IPS-NIHi7 (cell line): ENCODE data around the gene SMU1.

Experiments
- DNase-seq: peaks from one replicate; pipeline ENCODE4 v3.0.0; 2012; ENCODE audit warnings: mixed read lengths; ENCODE audit errors: extremely low spot score

SMU1 gene

DNA sequence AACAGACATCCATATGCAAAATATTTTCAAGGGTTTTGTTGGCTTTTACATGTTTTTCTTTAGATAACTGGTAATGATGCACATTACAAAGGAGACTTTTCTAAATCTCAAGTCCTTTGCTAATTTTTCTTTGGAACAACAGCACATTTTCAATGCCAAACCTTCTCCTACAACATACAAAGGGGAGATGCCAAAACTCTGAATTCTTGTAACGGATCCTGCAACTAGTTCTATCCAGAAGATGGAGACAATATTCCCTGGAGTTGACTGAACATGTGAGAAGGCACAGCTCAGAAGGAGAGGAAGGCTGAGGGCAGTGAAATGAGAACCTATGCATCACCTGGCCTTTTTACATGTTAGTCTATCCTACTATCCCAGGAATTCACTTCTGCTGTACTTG lies 30.4 kb downstream of the SMU1 start:
- no peak for DNase-seq

DNA sequence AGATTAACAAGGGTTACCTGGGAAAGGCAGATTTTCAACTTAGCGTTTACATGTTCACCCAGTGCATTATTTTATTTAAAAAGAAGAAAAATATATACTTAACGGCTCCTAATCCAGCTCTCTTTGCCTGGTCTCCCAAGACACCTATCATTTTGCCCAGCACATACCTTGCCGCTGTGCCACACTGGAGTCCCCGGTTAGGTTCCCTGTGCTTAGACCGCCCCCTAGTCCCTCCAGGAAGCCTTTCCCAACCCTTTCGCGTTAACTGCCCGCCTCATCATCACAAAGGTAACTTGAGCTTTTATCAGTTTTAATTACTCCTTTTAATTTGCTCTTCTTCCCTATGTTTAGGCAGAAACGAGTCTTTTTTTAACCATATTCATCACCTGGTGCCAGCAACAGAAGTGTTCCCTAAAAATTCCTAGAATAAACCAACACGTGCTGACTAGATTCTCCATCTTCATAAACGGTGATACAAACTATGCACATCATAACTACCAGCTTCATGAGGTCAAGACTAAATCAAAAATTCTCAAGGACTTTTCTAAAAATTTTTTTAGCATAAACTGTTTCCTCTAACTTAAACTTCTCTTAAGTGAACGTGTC lies 31.7 kb downstream of the SMU1 start:
- DNase-seq: peak; percentile 80

DNA sequence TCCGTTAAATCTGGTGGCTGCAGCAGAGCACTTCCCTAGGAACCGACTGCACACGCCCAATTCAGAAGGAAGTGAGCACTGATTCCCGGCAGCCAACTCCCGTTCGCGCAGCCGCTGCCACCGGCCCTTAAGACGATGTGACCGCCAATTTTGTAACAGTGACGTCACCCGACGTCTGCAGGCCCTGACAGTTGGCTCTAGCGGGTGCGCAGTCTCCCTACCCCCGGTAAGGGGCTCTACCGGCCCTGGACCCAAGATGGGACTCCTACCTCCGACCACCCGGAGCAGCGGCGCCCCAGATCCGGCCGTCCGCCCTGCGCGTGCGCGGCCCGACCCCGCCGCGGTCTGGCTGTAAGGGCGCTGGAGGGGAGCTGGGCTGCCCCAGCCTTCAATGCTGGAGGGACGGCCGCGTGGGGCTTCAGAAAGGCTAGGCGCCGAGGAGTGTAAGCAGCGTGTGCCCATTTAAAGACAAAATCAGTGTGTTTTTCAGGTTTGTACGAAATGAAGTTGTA lies 32.3 kb downstream of the SMU1 start:
- peak; percentile 88 for DNase-seq

DNA sequence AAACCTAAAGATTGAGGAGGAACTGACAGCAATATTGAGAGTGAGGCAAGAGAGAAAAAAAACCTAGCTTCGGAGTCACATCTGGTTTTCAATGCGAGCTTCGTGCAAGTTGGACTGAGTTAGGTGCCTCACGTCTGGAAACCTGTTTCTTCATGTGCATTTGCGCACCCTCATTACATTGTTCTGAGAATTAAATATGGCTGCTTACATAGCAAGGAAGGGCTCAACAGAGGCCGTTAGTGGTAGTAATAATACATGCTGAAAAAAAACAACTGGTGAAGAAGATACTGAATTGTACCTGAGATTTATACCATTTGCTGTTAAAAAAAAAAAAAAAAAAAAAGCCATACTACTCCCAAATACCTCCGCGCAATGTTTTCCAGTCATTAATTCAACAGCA lies 32.8 kb downstream of the SMU1 start:
- no peak for DNase-seq

DNA sequence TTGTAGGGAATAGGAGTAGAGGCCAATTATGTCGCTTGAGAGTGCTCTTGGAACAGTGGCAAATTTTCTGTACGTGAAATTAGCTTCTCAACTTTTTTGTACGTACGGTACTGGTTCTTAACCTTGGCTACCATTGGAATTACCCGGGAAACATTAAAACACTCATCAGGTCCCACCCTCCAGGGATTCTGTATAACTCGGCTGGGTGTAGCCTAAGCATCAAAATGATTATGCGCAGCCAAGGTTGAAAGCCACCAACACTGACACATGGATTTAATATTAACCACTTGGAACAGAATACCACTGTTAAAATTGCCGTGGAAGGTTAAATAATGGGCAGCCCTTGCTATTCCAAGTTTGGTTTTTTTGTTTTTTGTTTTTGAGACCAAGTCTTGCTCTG lies 34.0 kb downstream of the SMU1 start:
- DNase-seq: no peak

DNA sequence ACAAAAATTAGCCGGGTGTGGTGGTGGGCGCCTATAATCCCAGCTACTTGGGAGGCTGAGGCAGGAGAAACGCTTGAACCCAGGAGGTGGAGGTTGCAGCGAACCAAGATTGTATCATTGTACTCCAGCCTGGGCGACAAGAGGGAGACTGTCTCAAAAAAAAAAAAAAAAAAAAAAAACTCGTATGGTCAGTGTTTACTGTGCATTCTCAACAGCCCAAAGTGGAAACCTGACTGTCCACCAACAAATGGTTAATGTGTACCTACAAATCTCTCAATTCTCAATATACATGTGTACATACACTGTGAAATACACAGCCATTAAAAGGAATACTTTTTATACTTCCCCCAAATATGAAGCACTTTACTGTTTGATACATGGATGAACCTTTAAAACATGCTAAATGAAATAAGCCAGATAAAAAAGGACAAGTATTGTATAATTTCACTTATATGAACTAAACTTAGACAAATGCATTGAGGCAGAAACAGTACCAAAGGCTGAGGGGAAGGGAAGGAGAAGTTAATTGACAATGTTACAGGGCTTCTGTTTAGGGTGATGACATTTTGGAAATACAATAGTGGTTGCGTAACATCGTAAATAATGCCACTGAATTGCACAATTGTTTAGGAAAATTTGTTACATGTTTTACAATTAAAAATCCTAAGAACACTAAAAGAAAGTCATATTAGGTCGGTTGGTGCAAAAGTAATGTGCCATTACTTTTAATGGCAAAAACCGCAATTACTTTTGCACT lies 34.9 kb downstream of the SMU1 start:
- DNase-seq: no peak

DNA sequence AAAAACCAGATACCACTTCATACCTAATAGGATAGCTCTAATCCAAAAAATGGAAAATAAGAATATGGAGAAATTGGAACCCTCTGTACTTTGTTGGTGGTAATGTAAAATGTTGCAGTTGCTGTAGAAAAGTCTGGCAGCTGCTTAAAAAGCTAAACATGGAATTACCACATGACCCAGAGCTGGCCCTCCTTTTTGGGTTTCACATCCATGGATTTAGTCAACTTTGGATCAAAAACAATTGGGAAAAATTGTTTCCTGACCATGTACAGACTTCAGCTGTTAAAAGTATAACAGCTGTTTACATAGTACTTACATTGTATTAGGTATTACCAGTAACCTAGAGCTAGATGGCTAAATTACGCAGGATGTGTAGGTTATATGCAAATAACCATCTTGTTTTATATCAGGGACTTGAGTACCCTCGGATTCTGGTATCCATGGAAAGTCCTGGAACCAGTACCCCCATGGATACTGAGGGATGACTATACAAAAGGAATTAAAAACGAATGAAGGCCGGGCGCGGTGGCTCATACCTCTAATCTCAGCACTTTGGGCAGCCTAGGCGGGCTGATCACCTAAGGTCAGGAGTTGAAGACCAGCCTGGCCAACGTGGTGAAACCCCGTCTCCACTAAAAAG lies 35.6 kb downstream of the SMU1 start:
- no peak for DNase-seq

DNA sequence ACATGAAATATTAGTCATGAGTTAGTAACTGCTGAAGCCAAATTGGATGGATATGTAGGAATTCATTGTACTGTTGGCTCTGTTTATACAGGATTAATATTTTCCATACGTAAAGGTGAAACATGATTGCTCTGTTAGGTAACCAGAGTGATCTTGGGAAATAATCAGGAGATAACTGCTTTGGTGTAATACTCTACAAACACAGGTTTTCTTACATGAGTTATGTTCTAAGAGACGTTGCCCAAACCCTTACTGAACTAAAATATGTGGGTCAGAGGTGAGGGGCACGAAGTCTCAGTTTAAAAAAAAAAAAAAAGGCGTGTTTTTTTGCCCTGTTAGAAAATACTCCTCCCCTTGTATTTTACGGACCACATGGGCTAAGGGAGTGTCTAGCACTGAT lies 43.6 kb downstream of the SMU1 start:
- DNase-seq: no peak

DNA sequence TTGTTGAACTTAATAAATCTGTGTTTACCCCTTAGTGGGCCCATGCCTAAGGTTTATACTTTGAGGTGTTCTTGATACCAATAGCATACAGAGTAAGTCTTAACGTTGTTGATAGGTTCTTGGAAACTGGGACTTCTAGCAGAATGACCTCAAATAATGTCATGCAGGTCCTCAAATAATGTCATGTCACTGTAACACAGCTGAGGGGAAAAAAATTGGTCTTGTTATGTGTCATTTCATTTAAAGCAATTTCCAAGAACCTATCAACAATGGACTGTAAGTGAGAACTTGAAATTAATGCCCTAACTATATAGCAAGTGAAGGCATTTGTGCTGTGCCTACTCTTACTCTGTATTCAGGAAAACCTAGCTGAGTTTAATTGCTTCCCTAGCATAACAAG lies 44.2 kb downstream of the SMU1 start:
- DNase-seq: no peak

DNA sequence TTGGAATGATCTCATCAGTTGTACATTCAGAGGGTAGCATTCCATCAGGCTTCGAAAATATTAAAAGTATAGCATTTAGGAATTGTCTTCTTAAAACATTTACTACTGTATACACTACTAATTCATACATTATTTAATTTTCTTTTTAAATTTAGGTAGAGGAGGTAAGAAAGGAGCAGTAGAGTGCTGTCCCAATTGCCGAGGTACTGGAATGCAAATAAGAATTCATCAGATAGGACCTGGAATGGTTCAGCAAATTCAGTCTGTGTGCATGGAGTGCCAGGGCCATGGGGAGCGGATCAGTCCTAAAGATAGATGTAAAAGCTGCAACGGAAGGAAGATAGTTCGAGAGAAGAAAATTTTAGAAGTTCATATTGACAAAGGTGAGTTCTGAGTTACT lies 46.2 kb downstream of the SMU1 start:
- DNase-seq: no peak

DNA sequence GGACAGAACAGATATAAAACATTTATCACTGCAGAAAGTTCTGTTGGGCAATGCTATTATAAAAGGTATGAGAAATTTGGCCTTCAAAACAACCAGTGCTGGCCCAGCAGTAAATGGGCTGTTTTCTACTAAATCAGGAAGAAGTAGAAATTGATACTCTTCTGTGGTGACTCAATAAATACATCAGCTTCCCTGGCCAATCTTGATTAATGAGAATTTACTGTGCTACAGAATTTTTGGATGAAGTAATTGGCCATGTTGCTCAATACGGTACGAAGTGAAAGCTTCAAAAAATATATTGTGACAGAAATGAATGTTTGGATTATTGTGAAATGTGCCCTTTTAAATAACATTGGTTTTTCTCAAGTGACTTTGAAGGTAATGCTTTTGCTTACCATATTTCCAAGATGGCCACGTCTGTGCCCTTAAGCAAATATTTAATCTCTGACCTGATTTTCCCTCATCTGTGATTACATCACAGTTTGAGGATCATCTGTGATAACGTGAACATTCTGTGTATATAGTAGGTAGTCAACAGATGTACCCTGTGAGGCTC lies 47.2 kb downstream of the SMU1 start:
- no peak for DNase-seq

DNA sequence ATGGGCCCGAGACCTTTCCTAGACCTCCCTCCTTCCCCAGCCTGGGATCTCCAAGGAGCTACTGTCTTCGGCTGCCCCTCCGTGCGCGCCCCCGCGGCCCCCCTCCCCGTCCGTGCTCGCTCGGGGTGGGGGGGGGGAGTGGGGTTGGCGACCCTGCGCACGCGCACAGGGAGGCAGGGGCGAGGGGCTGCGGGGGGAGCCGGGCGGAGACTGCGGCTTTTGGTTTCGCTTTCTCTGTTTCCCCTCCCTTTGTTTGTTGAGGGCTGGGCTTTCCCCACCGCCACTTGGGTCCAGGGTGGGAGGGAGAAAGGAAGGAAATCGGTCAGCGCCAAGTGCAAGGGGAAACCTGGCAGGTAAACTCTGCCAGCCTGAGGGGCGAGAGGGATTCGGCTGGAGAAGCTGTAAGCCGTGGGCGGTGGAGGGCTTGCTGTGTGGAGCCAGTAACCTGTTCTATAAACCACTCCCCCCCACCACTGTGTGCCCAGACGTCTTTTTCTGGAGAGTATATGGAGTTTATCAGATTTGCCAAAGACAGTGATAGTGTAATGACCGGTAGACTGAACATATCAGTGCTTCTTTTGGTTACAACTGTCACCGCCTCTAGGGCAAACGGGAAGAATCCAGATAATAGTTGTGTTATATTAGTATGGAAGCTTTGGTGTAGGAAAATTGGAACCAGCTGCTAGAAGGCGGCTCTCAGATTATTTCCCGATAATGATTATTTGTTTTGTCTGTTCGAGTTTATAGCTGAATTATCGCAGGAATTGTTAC lies 50.7 kb downstream of the SMU1 start:
- peak; percentile 87 for DNase-seq

DNA sequence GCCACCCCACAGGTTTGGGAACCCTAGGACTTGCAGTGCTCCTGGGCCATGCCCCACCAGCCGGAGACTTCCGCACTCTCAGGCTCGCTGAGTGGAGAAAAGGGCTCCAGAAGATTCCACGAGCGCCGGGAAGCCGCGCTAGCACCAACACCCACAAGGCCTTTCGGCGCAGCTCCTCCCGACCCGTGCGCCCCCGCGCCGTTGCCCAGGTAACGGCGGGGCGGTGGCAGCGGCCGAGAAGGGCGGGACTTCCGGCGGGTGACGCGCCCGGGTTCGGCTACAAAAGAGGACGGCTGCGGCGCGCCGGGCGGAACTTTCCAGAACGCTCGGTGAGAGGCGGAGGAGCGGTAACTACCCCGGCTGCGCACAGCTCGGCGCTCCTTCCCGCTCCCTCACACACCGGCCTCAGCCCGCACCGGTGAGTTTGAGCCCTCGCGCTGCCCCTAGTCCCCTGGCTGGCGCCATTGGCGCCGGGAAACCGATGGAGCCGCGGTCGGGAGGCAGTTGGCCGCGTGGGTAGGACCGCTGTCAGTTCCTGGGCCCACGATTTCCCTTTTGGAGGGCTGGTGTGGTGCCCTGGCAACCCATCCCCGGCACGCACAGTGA lies 51.4 kb downstream of the SMU1 start, which contains the start of gene DNAJA1:
Gene DNAJA1 (plus strand): TSS at position 308 of the 606 bp plus-strand sequence. CDS start 1,212 bp downstream, outside the sequence.
- DNase-seq: peak; percentile 94

DNA sequence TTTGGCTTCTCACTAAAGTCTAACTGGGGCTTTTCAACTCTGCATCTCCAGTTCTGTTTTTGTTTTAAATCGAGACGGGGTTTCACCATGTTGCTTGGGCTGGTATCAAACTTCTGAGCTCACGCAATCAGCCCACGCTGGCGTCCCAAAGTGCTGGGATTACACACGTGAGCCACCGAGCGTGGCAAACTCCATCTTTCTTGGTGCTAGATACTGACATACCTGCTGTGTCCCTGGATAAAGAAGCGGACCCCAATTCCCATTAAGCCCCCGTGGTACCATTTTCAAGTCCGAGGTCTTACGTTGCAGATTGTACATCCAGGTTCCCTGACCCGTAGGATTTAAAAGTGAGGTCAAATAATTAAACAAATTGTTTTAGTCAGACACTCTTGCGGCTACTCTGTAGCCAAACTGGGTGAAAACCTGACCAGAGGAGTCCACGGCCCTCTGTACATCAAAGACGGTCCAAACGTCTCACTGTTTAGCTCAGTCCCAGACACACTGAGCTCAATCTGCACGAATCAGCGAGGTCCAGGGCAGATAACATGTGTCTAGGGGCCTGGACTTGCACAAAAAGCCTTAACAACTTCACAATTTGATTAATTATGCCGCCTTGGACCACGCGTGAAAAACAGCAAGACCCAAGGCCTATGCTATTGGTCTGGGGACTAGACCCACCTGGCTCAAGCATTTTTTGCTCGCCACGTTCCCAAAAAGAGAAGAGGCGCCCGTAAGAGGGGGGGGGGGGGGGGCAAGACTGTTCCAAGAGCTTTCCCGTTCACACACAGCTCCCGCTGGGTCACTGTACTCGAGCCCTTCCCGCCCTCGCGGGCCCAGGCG lies 52.1 kb downstream of the SMU1 start:
- DNase-seq: no peak

DNA sequence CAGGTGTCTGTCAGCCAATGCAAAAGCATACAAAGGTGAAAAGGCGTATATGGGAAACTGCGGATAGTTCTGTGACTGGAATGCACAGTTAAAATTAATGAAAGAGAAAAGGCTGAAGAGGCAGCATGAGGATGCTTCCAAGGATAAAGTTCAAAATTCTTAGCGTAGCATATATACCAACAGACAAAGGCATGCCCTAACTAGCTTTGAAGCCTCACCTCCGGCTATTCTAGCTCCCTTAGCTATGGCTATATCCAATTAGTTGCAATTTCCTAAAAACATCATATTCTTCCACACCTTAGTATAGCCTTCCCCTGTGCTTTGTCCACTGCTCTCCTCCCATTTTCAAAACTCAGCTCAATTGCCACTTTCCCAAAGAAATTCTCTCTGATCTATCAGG lies 52.8 kb downstream of the SMU1 start:
- DNase-seq: no peak

DNA sequence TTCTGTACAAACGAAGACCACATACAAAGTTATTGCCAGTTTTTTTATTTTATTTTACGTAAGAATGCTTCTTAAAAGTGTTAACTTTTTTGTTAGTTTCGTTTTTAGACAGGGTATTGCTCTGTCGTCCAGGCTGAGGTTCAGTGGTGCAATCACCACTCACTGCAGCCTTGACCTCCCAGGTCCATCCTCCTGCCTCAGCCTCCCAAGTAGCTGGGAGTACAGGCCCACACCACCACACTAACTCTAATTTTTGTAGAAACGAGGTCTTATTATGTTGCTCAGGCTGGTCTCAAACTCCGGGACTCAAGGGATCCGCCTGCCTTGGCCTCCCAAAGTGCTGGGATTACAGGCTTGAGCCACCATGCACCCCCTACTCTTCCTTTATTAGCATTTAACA lies 53.7 kb downstream of the SMU1 start:
- DNase-seq: no peak

DNA sequence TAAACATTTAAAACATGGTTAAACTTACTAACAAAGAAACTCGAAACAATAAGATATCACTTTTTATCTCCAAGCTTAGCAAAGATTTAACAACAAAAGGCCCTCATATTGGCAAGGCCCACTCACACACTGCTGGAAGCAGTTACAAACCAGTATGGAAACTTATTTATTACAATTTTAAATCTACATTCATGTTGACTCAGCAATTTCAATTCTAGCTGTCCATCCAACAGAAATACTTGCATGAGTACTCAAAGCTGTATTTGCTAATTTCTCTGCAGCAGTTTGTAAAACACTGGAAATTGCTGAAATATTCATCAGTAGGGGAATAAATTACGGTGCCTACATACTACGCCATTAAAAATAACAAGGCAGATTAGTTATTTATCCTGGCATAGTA lies 54.2 kb downstream of the SMU1 start:
- no peak for DNase-seq

DNA sequence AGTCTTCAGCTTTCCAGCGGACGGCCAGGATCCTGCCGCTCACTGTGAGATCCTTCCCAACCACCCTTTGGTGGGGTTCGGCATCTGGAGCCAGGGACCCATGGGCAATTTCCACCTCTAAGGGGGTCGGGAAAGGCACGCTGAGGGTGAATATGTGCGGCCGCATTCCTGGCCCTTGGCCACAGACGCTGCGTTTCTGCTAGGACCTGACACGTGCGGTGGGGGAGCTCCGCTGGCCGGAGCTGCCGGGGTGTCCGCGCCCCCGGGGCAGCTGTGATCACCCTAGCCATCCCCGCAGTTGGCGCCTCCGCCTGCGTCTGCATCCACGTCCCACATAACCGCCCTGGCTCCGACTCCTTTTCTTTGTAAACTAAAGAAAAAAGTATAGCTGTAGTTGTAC lies 56.7 kb downstream of the SMU1 start:
- no peak for DNase-seq

DNA sequence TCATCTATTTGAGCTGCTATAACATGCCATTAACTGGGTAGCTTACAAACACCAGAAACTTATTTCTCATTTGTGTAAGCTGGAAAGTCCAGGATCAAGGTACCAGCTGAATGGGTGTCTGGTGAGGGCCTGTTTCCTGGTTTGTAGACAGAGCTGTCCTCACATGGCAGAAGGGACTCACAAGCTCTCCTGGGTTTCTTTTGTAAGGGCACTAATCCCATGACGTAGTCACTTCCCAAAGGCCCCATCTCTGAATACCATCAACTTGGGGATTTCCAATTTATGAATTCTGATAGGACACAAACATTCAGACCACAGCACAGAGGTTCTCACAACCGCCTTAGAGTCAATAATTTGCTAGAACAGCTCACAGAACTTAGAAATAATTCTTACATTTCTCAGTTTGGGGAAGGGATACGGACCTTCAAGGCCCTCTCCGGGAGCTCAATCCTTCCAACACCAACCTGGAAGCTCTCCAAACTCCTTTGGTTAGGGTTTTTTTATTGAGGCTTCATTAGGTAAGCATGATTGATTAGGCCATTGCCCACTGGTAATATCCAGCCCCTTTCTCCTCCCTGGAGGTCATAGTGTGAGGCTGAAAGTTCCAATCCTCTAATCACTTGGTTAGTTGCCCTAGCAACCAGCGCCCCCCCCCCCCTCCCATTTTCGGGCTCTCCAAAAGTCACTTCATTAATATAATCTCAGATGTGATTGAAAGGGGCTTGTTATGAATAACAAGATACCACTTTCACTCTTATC lies 59.0 kb downstream of the SMU1 start:
- no peak for DNase-seq

DNA sequence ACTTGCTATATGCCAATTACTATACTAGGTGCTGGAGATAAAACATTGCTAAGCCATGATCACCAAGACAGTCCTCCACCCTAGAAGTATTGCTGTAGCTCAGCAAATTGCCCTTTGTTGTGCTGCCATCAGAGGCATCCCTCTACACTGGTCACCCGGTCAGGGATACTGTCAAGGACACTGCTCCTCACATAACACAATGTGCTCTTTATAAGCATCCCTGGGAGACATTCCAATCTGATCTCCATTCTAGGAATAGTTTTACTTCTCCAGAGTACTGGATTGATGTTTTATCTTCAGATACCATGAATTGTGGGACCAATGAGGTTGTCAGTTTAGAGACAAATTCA lies 61.8 kb downstream of the SMU1 start:
- no peak for DNase-seq
